SK-N-SH (cell line): ENCODE data around the gene DLX5. TPM values are rescaled to one million over a fixed set of nuclear protein-coding genes. Genes with fewer than 3 reads are reported as not detected.

Experiments
- CTCF ChIA-PET: fragments of 300-600, 350-600 bp; formaldehyde crosslinking; extraction: SDS; loops from one replicate; lab custom pipeline; 2021; lab: Yijun Ruan, JAX
- POLR2A ChIA-PET: fragments of 350-600 bp; sonication (Branson Sonifier 250); formaldehyde crosslinking; extraction: SDS; loops from one replicate; lab custom pipeline; 2020; ENCODE audit warnings: antibody characterized with exemption, inconsistent platforms; lab: Yijun Ruan, JAX
- DNase-seq: peaks from one replicate; pipeline ENCODE4 v3.0.0; 2012
- H2AFZ ChIP-seq: fragments of 200-600 bp; sonication (generic); 2 replicates; pipeline ENCODE4 v1.8.1; 2016; ENCODE audit warnings: antibody characterized with exemption, mild to moderate bottlenecking, low read depth
- H3F3A ChIP-seq: fragments of 200-600 bp; sonication (generic); replicated peaks from 2 replicates; pipeline ENCODE3; 2016; ENCODE audit warnings: antibody characterized with exemption, mild to moderate bottlenecking; ENCODE audit not compliant: insufficient read depth
- H3K27ac ChIP-seq, 2 experiments: fragments of 200-500 bp in 1 of 2; fragments of 200-600 bp in 1 of 2; sonication (Bioruptor generic) in 1 of 2; sonication (generic), shearing (Covaris generic) in 1 of 2; 2 replicates each; pipeline versions ENCODE4 v1.5.1 to v1.6.1; 2014 to 2016; ENCODE audit warnings: low read depth in 2 of 2, inconsistent platforms in 1 of 2, low read length in 1 of 2, mild to moderate bottlenecking in 1 of 2, mixed read lengths in 1 of 2
- H3K27me3 ChIP-seq: fragments of 200-600 bp; sonication (generic), shearing (Covaris generic); 2 replicates; pipeline ENCODE4 v1.6.1; 2016; ENCODE audit warnings: mixed run types; ENCODE audit not compliant: insufficient read depth
- H3K36me3 ChIP-seq, 2 experiments: fragments of 200-500 bp in 1 of 2; fragments of 200-600 bp in 1 of 2; sonication (Bioruptor generic) in 1 of 2; sonication (generic) in 1 of 2; replicated peaks in 1 of 2; 2 replicates each; pipeline versions ENCODE3 to v1.5.1; 2014 to 2016; ENCODE audit warnings: low read length in 1 of 2, mild to moderate bottlenecking in 1 of 2; ENCODE audit not compliant: insufficient read depth in 2 of 2, control insufficient read depth in 1 of 2
- H3K4me1 ChIP-seq, 2 experiments: fragments of 200-500 bp in 1 of 2; fragments of 200-600 bp in 1 of 2; sonication (Bioruptor generic) in 1 of 2; sonication (generic), shearing (Covaris generic) in 1 of 2; 2 replicates each; pipeline versions ENCODE4 v1.5.1 to v1.6.1; 2014 to 2016; ENCODE audit warnings: low read depth in 1 of 2, low read length in 1 of 2, mixed run types in 1 of 2; ENCODE audit not compliant: insufficient read depth in 2 of 2, control insufficient read depth in 1 of 2
- H3K4me2 ChIP-seq: fragments of 200-600 bp; sonication (generic), shearing (Covaris generic); 2 replicates; pipeline ENCODE4 v1.6.1; 2017; ENCODE audit warnings: mixed run types
- H3K4me3 ChIP-seq, 2 experiments: fragments of 200-500 bp in 1 of 2; fragments of 200-600 bp in 1 of 2; sonication (Bioruptor generic) in 1 of 2; sonication (generic), shearing (Covaris generic) in 1 of 2; 2 replicates each; pipeline versions ENCODE4 v1.5.1 to v1.8.1; 2014 to 2016; ENCODE audit warnings: low read depth in 2 of 2, inconsistent platforms in 1 of 2, low read length in 1 of 2, mild to moderate bottlenecking in 1 of 2, mixed read lengths in 1 of 2, moderate library complexity in 1 of 2
- H3K79me2 ChIP-seq: fragments of 200-600 bp; sonication (generic); 2 replicates; pipeline ENCODE4 v1.8.1; 2017; ENCODE audit warnings: mild to moderate bottlenecking; ENCODE audit not compliant: insufficient read depth
- H3K9ac ChIP-seq: fragments of 200-600 bp; sonication (generic); 2 replicates; pipeline ENCODE4 v1.6.1; 2017; ENCODE audit warnings: mixed run types
- H3K9me2 ChIP-seq: fragments of 200-600 bp; sonication (generic); 2 replicates; pipeline ENCODE4 v1.6.1; 2017; ENCODE audit warnings: mixed run types
- H3K9me3 ChIP-seq: fragments of 200-600 bp; sonication (generic); 2 replicates; pipeline ENCODE4 v1.6.1; 2017; ENCODE audit warnings: mixed run types, mild to moderate bottlenecking, moderate library complexity
- H4K20me1 ChIP-seq: fragments of 200-600 bp; sonication (generic); 2 replicates; pipeline ENCODE4 v1.6.1; 2017; ENCODE audit warnings: mild to moderate bottlenecking, mixed run types; ENCODE audit not compliant: insufficient read depth
- ELF1 ChIP-seq: IDR thresholded peaks from 2 replicates; pipeline ENCODE4 v1.4.0; 2012
- EZH2phosphoT487 ChIP-seq: fragments of 200-600 bp; sonication (generic); IDR thresholded peaks from 2 replicates; pipeline ENCODE4 v1.6.1; 2017; ENCODE audit warnings: low read depth, mixed run types, mild to moderate bottlenecking, antibody characterized with exemption, moderate library complexity, borderline replicate concordance
- FOSL2 ChIP-seq: IDR thresholded peaks from 2 replicates; pipeline ENCODE4 v1.4.0; 2012; ENCODE audit warnings: low read depth, mild to moderate bottlenecking, moderate library complexity, borderline replicate concordance
- FOXJ3 ChIP-seq: sonication (generic); formaldehyde crosslinking; IDR thresholded peaks from 2 replicates; pipeline ENCODE4 v1.5.1; 2020; ENCODE audit warnings: mild to moderate bottlenecking, missing genetic modification reagents
- GABPA ChIP-seq: IDR thresholded peaks from 2 replicates; pipeline ENCODE4 v1.4.0; 2012; ENCODE audit warnings: low read depth, mild to moderate bottlenecking
- GATA2 ChIP-seq: sonication (generic); formaldehyde crosslinking; IDR thresholded peaks from 2 replicates; pipeline ENCODE4 v1.5.0; 2020; ENCODE audit warnings: mild to moderate bottlenecking, missing genetic modification reagents
- MXI1 ChIP-seq: IDR thresholded peaks from 2 replicates; pipeline ENCODE4 v1.6.1; 2012; ENCODE audit warnings: mild to moderate bottlenecking, low read depth, low read length, improper control_type of control experiment
- POLR2AphosphoS5 ChIP-seq: IDR thresholded peaks from 2 replicates; pipeline ENCODE4 v1.6.1; 2012; ENCODE audit warnings: low read depth, low read length
- RCOR1 ChIP-seq: fragments of 150-350 bp; IDR thresholded peaks from 2 replicates; pipeline ENCODE4 v1.6.1; 2017; ENCODE audit warnings: antibody characterized with exemption, low read length
- SIN3A ChIP-seq: IDR thresholded peaks from 2 replicates; pipeline ENCODE4 v1.6.1; 2012; ENCODE audit warnings: low read depth, mild to moderate bottlenecking, low read length, moderate library complexity, borderline replicate concordance
- TEAD4 ChIP-seq: IDR thresholded peaks from 2 replicates; pipeline ENCODE4 v1.4.0; 2012; ENCODE audit warnings: mild to moderate bottlenecking, borderline replicate concordance; ENCODE audit not compliant: insufficient read depth
- WGBS: methylation state at CpG from one replicate; pipeline ENCODE4 v1.1.6; 2017; ENCODE audit warnings: low lambda C conversion rate; 5-methylcytosine and 5-hydroxymethylcytosine counted together
- polyA plus RNA-seq, 3 experiments: library from polyadenylated mRNA; depleted of rRNA; stranded (reverse); fragments of >200 nt; gene quantifications; 2 replicates each; pipeline ENCODE4 v1.2.3, GENCODE V29; 2012
- TF ChIP-seq, protein P1 (sequence below): IDR thresholded peaks from 2 replicates; pipeline ENCODE4 v1.4.0; 2012; ENCODE audit warnings: low read depth, borderline replicate concordance
- TF ChIP-seq, protein P2 (sequence below): IDR thresholded peaks from 2 replicates; pipeline ENCODE4; 2012
- TF ChIP-seq, protein P3 (sequence below): IDR thresholded peaks from 2 replicates; pipeline ENCODE4 v1.6.1; 2012; ENCODE audit warnings: mild to moderate bottlenecking, low read depth, low read length, moderate library complexity
- TF ChIP-seq, protein P4 (sequence below): fragments of 150-350 bp; IDR thresholded peaks from 2 replicates; pipeline ENCODE4 v1.6.1; 2016; ENCODE audit warnings: mild to moderate bottlenecking, low read depth, low read length

DLX5 gene
- polyA plus RNA-seq, 1 of the 3 experiments (the other 2 are of a cell fraction): not detected

DNA sequence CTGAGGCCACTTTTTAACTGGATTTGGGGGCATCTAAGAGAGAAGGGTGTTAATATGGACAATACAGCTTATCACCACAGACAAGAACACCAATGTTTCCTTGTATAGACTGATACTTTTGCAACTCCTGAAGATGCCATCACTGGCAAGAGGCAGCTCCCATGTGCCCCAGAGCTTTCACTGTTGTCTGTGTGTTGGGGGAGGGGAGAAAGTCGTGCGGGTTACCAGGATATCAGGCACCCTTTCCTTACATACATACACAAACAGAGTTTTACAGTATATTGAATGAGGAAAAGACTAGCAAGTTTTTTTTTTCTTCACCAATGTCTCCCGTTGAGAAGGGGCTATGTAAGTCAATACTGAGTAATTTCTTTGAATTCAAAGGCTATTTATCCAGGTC lies 23.4 kb downstream of the DLX5 start:
- Histone ChIP-seq H2AFZ (no peak overlapping the region), H3K4me2 (no peak overlapping the region), H3K36me3 (no peaks in the 10 kb centered on the region), H4K20me1 (no peaks in the 10 kb centered on the region), H3K27me3 (no peaks in the 10 kb centered on the region), H3K27ac (no peak overlapping the region), H3F3A (no peaks in the 10 kb centered on the region), H3K4me1 (peaks cover 0 to 3% of the 10 kb centered on the region in 2 experiments; a peak in 1 of 4 replicates), H3K9me2 (no peaks in the 10 kb centered on the region), H3K9me3 (no peaks in the 10 kb centered on the region), H3K79me2 (no peaks in the 10 kb centered on the region), H3K4me3 (no peak overlapping the region), H3K9ac (no peak overlapping the region)
- ChIA-PET CTCF (interaction anchor here (1.0 to 1.3 kb wide), 3 partner anchors 9 to 26 kb away, joined by 3 to 6 read pairs (median 4); no protein-coding TSS in a partner anchor), POLR2A (no interaction called here)
- WGBS: 63% methylated on average over 3 of the region's 3 CpGs
- no peak for DNase-seq
- TF ChIP-seq SIN3A (no peak), MXI1 (no peak), GATA2 (CRISPR knock-in tag) (no peak), TEAD4 (no peak), POLR2AphosphoS5 (no peak), RCOR1 (no peak)
- TF ChIP-seq, protein P1, sequence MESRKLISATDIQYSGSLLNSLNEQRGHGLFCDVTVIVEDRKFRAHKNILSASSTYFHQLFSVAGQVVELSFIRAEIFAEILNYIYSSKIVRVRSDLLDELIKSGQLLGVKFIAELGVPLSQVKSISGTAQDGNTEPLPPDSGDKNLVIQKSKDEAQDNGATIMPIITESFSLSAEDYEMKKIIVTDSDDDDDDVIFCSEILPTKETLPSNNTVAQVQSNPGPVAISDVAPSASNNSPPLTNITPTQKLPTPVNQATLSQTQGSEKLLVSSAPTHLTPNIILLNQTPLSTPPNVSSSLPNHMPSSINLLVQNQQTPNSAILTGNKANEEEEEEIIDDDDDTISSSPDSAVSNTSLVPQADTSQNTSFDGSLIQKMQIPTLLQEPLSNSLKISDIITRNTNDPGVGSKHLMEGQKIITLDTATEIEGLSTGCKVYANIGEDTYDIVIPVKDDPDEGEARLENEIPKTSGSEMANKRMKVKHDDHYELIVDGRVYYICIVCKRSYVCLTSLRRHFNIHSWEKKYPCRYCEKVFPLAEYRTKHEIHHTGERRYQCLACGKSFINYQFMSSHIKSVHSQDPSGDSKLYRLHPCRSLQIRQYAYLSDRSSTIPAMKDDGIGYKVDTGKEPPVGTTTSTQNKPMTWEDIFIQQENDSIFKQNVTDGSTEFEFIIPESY: no peak
- TF ChIP-seq, protein P2, sequence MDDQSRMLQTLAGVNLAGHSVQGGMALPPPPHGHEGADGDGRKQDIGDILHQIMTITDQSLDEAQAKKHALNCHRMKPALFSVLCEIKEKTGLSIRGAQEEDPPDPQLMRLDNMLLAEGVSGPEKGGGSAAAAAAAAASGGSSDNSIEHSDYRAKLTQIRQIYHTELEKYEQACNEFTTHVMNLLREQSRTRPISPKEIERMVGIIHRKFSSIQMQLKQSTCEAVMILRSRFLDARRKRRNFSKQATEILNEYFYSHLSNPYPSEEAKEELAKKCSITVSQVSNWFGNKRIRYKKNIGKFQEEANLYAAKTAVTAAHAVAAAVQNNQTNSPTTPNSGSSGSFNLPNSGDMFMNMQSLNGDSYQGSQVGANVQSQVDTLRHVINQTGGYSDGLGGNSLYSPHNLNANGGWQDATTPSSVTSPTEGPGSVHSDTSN: no peak
- TF ChIP-seq, protein P3, sequence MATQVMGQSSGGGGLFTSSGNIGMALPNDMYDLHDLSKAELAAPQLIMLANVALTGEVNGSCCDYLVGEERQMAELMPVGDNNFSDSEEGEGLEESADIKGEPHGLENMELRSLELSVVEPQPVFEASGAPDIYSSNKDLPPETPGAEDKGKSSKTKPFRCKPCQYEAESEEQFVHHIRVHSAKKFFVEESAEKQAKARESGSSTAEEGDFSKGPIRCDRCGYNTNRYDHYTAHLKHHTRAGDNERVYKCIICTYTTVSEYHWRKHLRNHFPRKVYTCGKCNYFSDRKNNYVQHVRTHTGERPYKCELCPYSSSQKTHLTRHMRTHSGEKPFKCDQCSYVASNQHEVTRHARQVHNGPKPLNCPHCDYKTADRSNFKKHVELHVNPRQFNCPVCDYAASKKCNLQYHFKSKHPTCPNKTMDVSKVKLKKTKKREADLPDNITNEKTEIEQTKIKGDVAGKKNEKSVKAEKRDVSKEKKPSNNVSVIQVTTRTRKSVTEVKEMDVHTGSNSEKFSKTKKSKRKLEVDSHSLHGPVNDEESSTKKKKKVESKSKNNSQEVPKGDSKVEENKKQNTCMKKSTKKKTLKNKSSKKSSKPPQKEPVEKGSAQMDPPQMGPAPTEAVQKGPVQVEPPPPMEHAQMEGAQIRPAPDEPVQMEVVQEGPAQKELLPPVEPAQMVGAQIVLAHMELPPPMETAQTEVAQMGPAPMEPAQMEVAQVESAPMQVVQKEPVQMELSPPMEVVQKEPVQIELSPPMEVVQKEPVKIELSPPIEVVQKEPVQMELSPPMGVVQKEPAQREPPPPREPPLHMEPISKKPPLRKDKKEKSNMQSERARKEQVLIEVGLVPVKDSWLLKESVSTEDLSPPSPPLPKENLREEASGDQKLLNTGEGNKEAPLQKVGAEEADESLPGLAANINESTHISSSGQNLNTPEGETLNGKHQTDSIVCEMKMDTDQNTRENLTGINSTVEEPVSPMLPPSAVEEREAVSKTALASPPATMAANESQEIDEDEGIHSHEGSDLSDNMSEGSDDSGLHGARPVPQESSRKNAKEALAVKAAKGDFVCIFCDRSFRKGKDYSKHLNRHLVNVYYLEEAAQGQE: no peak

DNA sequence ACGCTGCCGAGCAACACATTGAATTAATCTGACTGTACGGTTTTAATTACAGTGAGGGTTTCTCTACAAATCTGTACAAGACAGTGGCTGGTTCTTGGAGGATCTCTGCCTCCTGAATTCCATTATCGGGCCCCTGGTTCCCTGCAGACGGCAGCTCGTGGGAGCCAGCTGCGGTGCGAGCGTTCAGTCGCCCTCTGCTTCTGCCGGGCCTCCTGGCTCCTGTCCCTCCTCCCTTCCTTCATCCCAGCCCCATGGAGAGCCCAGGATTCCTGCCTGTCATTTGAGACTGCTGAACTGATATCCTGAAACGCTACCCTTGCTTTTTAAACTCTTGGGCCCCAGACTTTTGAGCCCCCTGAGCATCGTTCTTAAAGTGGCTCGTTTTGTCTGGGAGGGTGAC lies 25.9 kb downstream of the DLX5 start:
- Histone ChIP-seq H3K9me3 (no peaks in the 10 kb centered on the region), H3K27me3 (no peaks in the 10 kb centered on the region; the same call in 1 of the 2 replicates), H3K36me3 (no peaks in the 10 kb centered on the region), H3K4me1 (no peaks in the 10 kb centered on the region; a peak in 1 of 4 replicates), H3K4me2 (no peak overlapping the region), H3K4me3 (no peak overlapping the region), H3F3A (no peaks in the 10 kb centered on the region), H3K9me2 (no peaks in the 10 kb centered on the region), H3K79me2 (no peaks in the 10 kb centered on the region), H3K27ac (no peak overlapping the region), H3K9ac (no peak overlapping the region), H4K20me1 (no peaks in the 10 kb centered on the region), H2AFZ (no peak overlapping the region)
- DNase-seq: no peak
- WGBS: 72% methylated on average over 14 of the region's 14 CpGs
- ChIA-PET POLR2A (no interaction called here), CTCF (interaction anchor here (0.9 to 1.4 kb wide), 4 partner anchors 403 to 1083 kb away, joined by 3 read pairs; no protein-coding TSS in a partner anchor)
- TF ChIP-seq FOSL2 (no peak), GABPA (no peak), RCOR1 (no peak), ELF1 (no peak), FOXJ3 (CRISPR knock-in tag) (no peak), TEAD4 (no peak), SIN3A (no peak), EZH2phosphoT487 (no peak), POLR2AphosphoS5 (no peak)
- TF ChIP-seq, protein P4, sequence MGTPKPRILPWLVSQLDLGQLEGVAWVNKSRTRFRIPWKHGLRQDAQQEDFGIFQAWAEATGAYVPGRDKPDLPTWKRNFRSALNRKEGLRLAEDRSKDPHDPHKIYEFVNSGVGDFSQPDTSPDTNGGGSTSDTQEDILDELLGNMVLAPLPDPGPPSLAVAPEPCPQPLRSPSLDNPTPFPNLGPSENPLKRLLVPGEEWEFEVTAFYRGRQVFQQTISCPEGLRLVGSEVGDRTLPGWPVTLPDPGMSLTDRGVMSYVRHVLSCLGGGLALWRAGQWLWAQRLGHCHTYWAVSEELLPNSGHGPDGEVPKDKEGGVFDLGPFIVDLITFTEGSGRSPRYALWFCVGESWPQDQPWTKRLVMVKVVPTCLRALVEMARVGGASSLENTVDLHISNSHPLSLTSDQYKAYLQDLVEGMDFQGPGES: no peak
- TF ChIP-seq, protein P1: no peak
